GM19099 (cell line): ENCODE results near the gene TNK1.
A peak's percentile ranks its signal among the peaks of the same experiment; 100 is the strongest.

ENCODE experiments used
- POLR2A ChIP-seq: IDR thresholded peaks from 3 replicates; pipeline ENCODE4 v1.6.1; 2011; ENCODE audit warnings: low read depth; ENCODE audit not compliant: insufficient read length; ENCODE audit errors: extremely low read depth

The TNK1 gene

DNA sequence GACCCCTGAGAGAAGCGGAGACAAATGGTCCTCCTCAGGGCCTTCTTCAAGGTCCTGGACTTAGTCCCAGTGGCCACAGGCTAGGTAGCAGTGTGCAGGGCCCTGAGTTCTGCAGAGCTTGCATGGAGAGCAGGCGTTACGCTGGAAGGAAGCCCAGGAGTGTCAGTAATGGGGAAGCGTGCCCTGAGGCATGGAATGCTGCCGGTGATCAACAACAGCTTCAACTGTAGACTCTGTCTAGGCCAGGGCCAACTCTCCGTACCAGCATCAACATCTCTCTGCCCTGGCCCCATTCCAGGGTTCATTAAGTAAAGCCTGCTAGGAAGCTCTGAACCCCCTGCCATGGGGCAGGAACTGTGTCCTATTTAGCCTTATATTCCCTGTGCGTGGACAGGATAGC, 568 bp upstream of the TNK1 start:
- no peak for TF ChIP-seq POLR2A

DNA sequence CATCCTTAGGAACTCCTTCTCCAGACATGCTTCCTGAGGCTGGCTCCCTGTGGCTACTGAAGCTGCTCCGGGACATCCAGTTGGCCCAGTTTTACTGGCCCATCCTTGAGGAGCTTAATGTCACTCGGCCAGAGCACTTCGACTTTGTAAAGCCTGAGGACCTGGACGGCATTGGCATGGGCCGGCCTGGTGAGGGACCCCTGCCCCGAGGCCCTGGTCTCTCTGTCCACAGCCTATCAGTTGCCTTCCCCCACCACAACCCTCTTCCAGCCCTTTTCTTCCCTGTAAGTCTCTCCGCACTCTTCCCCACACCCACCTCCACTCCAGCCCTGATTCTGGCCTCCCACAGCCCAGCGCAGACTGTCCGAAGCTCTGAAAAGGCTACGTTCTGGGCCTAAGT, 2.0 kb downstream of the TNK1 start:
- no peak for TF ChIP-seq POLR2A

DNA sequence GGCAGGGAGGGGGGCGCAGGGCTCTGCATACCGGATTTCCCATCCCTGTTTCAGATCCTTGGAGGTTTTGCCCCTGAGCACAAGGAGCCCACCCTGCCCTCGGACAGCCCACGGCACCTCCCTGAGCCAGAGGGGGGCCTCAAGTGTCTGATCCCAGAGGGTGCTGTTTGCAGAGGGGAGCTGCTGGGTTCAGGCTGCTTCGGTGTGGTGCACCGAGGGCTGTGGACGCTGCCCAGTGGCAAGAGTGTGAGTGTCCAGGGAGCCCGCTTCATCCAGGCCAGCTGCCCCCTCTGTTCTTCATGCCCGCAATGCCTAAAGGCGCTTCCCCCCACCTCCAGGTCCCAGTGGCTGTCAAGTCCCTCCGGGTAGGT, 2.5 kb downstream of the TNK1 start:
- no peak for TF ChIP-seq POLR2A

DNA sequence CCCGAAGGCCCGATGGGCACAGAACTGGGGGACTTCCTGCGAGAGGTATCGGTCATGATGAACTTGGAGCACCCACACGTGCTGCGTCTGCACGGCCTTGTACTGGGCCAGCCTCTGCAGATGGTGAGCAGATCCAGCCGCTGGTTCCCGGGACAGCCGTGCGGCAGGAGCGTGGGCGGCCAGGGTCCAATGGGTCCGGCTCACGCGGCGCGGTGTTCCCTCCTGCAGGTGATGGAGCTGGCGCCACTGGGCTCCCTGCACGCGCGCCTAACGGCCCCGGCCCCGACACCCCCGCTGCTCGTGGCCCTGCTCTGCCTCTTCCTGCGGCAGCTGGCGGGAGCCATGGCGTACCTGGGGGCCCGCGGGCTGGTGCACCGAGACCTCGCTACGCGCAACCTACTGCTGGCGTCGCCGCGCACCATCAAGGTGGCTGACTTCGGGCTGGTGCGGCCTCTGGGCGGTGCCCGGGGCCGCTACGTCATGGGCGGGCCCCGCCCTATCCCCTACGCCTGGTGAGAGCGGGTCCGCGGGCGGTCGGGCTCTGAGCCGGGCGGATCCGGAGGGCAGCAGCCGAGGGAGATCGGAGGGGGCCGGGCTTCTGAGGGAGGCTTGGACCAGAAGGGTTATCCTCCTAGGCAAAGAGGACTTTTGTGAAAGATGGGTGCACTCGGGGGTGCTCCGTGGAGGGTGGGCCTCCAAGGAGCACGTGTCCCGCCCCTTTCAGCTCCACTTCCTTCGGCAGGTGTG, 3.0 kb downstream of the TNK1 start:
- TF ChIP-seq POLR2A: peak; percentile 36

DNA sequence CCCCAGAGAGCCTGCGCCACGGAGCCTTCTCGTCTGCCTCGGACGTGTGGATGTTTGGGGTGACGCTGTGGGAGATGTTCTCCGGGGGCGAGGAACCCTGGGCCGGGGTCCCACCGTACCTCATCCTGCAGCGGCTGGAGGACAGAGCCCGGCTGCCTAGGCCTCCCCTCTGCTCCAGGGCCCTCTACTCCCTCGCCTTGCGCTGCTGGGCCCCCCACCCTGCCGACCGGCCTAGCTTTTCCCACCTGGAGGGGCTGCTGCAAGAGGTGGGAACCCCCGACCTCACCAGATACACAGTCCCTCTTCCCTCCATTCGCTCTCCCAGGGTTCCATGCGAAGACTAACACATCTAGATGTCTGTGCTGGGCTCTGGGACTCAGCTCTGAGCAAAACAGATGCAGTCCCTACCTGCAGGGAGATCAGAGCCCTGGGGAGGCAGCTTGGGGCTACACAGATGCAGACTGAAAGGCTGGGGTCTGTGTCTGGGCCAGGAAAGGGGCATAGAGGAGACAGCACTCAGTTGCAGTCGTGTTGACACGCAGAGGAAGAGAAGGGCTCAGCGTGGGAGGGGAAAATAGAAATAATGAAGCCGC, 3.7 kb downstream of the TNK1 start:
- no peak for TF ChIP-seq POLR2A

DNA sequence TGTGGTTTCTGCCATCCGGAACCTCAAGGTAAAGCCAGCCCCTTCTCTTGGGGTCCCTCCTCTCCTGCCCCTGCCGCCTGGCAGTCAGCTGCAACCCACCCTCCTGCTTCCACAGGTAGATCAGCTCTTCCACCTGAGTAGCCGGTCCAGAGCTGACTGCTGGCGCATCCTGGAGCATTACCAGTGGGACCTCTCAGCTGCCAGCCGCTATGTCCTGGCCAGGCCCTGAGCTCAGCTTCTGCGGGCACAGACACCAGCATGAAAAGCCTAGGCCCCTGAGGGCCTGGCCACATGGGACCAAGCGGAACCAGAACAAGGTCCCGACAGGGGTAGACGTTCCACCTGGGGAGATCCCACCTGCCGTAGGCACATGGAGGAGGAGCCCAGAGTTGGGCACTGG, 8.0 kb downstream of the TNK1 start:
- no peak for TF ChIP-seq POLR2A

DNA sequence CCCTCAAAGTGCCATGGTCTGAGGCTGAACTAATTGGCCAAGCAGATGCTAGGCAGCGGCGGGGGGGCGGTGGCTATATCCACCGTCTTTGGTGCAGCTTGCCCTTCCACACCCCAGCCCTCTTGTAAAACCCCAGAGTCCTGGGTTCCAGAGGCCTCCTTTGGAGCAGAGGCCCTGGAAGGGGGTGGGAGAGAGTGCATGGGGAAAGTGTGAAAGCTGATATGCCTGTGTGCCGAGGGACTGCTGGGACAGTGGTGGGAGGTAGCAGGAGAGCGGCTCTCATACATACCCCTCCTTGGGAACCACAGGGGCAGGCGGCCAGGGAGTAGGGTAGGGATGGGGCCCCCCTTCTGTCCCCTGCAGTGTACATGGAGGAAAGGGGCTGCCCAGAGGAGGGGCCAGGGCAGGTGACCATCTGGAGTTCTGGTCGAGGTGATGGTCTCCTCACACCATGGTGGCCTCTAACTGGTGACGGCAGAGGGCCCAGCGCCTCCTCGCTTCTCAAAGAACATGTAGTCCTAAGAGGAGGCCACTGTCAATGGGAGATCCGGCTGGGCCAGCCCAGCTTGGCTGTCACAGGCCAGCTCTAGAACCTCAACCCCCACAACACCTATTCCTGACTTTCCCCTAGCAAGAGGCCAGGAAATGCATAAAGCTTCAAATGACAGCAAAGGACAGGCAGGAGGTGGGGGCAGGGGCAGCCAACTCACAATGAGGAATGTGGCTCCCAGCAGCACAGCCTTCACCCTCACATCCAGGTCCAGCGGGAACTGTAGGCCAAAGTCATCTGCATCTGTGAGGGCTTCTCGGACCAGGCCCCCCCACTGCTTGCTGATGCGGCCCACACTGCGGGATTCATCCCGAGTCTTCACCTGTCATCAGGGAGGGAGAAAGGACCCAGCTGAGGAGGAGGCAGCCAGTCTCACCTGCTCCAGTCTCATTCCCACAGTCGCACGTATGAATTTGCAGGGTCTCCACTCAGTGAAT, 9.3 kb downstream of the TNK1 start:
- no peak for TF ChIP-seq POLR2A

DNA sequence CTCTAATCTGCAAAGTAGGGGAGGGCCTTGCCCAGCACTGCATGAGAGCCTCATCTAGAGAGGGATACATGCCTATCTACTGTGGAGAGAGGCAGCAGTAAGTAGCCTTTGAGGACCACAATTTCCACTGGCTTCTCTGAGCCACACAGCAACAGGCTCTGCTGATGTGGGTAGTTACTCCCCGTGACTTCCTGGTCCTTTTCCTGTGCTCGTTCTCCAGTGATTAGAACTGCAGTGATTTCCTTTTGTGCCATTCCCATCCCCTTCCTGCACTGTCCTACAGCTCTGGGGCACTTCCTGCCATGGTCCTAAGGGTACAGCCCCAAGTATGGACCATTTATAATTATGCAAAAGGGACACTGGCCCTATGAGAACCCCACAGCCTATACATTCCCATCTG, 10.4 kb downstream of the TNK1 start:
- TF ChIP-seq POLR2A: no peak

DNA sequence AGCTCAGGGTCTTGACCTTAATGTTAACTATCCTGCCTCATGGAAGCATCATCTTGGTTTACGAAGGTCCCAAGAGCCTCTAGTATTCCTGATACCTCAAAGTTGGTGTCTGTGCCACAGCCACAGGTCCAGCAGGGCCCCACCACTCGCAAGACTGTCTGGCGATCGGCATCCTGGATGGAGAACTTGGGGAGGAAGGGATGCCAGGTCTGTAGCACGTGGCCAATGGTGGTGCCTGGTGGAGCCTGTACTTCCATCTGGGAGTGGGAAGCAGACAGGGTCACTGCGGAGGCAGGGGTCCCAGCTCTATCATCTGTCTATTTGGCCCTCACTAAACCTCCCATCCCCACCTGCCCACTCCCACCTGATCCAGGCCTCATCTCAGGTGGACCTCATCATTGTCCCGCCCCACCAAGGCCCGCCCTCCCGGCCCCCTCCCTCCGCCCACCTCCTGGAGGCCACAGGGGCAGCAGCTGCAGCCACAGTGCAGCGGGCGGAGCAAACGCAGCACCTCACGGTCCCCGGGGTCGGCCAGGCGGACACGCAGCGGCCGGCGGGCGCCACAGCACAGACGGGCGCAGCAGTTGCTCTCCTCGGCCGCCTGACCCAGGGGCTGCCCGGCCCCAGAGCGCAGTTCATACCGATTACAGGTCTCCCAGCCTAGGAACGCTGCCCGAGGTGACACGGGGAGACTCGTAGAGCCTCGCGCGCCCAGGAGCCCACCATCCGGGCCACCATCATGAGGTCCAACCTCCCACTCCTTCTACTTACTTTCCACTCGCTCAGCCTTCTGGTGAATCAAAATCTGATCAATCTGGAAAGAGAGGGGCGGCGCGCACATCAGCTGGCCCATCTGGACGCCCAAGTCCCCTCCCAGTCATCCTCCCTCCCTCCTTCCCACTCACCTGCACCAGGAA, 12.1 kb downstream of the TNK1 start:
- no peak for TF ChIP-seq POLR2A

DNA sequence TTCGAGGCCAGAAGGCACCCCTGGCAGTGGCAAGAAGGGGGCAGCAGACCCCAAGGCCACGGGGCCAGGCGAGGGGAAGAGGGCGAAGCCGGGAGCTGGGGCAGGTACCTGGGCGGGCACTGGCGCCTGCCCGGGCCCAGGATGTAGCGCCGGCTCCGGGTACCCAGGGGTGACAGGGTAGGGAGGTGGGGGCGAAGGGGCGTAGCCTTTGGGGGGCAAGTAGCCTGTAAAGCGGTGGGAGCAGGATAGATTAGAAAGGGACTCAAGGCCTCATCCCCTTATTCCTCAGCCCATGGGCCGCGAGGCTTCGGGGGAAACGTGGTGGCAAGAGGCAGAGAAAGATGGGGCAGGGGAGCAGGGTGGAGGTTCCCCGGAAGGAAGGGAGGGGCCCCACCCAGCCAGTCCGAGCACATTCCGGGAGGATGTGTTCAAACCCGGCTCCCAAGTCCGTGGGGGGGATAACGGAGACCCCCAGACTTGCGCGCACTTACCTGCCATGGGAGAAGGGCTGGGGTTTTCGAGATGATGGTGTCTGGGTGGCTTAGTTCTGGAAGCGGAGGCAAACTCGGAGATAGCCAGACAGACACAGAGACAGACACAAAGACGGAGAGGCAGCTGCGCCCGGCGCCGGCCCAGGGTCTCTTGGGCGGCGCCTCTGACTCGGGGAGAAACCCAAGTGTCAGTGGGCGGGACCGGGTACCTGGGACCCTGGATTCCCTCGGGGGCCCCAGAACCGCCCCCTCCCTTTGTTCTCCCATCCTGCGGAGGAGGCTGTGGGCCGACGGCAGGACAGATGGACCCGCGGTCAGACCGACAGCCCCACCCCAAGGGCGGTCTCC, 12.9 kb downstream of the TNK1 start:
- TF ChIP-seq POLR2A: peak; percentile 53

DNA sequence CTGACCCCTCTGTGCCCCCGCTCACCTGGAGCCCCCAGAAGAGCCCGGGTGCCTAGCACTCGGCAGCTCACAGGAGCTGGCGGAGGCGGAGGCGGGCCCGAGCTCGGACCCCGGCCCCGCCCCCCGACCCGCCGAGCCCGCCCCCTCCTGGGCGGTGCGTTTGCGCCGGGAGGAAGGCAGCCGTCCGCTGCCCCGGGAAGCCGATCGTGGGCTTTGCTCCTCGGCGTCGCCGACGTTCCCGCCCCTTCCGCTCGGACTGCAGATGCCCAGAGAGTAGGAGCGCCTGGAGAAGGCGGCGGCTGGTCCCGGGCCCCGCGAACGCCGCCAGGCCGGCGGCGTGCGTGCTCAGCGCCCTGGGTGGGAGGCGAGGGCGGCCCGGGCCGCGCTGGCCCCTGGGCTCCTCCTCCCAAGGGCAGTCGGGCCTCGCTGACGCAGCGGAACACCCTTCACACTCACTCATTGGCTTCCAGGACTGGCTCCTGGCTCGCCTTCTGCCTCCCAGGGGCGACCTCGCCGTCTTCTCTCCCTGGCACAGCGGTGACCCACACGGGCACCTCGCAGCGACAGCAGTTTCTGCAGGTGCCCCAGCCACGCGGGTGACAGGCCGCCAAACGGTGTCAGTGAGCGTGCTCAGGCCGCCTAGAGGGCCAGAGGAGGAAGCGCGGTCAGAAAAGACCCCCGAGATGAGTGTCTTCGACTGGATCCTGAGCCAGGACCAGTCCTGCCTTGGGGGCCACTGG, 13.7 kb downstream of the TNK1 start, which contains the start of gene PLSCR3:
TSS of gene PLSCR3 (minus strand) at position 74 of the 740 bp plus-strand sequence. CDS start 415 bp downstream, outside the sequence.
- TF ChIP-seq POLR2A: peak; percentile 75

DNA sequence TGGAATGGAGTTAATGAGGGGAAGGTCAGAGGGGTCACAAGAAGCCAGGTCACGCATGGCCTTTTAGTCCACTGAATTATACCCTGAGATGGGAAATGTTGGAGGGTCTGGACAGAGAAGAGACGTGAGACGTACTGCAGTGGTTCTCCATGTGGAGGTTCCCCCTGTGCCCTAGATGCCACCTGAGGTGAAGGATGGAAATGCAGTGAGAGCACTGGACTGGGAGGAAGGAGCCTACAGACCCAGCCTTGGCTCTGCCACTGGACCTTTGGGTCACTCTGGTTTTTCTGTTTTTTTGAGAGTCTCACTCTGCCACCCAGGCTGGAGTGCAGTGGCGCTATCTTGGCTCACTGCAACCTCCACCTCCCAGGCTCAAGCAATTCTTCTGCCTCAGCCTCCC, 15.3 kb downstream of the TNK1 start:
- TF ChIP-seq POLR2A: no peak

DNA sequence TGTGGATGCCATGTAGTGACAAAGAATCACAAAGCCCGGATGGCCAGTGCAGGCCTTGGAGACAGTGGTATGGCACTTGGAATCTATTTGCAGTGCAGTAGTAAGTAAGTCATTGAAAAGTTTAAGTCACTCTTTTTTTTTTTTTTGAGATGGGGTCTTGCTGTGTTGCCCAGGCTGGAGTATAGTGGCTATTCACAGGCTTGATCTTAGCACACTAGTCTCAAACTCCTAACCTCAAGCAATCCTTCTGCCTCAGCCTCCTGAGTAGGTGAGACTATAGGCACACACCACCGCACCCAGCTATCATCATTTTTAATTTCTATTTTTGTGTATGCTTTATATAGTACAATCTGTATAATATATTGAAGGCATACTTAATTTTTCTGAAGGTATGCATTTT, 17.7 kb downstream of the TNK1 start:
- TF ChIP-seq POLR2A: no peak
